Neuronal stem cell (in vitro differentiated cells): ENCODE measurements around the gene SYT8.

ENCODE experiments used
- DNase-seq: peaks from one replicate; pipeline ENCODE4 v3.0.0-alpha.2; 2013; ENCODE audit warnings: low spot score
- H2AFZ ChIP-seq: one replicate; pipeline ENCODE4 v1.6.1; 2013; ENCODE audit warnings: mild to moderate bottlenecking, low read length, inconsistent platforms
- H2AK5ac ChIP-seq: 2 replicates; pipeline ENCODE4 v1.6.1; 2013; ENCODE audit warnings: low read depth, mild to moderate bottlenecking, inconsistent platforms, low read length, moderate library complexity, mixed read lengths
- H2BK120ac ChIP-seq: 2 replicates; pipeline ENCODE4 v1.6.1; 2013; ENCODE audit warnings: low read depth, mild to moderate bottlenecking, inconsistent platforms, low read length, moderate library complexity, mixed read lengths
- H2BK12ac ChIP-seq: one replicate; pipeline ENCODE4 v1.6.1; 2013; ENCODE audit warnings: low read length, inconsistent platforms
- H2BK15ac ChIP-seq: 2 replicates; pipeline ENCODE4 v1.6.1; 2013; ENCODE audit warnings: mild to moderate bottlenecking, low read length, inconsistent platforms, mixed read lengths
- H2BK5ac ChIP-seq: one replicate; pipeline ENCODE4 v1.6.1; 2013; ENCODE audit warnings: inconsistent platforms, mild to moderate bottlenecking, low read length, moderate library complexity
- H3K14ac ChIP-seq: one replicate; pipeline ENCODE4 v1.6.1; 2013; ENCODE audit warnings: low read length, inconsistent platforms
- H3K18ac ChIP-seq: 2 replicates; pipeline ENCODE4 v1.6.1; 2013; ENCODE audit warnings: low read length, inconsistent platforms
- H3K23ac ChIP-seq: 2 replicates; pipeline ENCODE4 v1.6.1; 2013; ENCODE audit warnings: low read depth, mild to moderate bottlenecking, mixed read lengths, low read length, inconsistent platforms; ENCODE audit not compliant: poor library complexity
- H3K27ac ChIP-seq: replicated peaks from 3 replicates; pipeline ENCODE4 v1.5.1; 2013; ENCODE audit warnings: low read length, inconsistent platforms
- H3K27me3 ChIP-seq, 3 experiments: 2 replicates each; pipeline ENCODE4 v1.6.1; 2013; ENCODE audit warnings: low read length in 3 of 3, mild to moderate bottlenecking in 2 of 3, inconsistent platforms in 1 of 3, low read depth in 1 of 3, mixed read lengths in 1 of 3, moderate library complexity in 1 of 3; ENCODE audit not compliant: control insufficient read depth in 3 of 3, insufficient read depth in 3 of 3
- H3K36me3 ChIP-seq, 2 donors: replicated peaks in 1 of 2; 2 replicates each; pipeline ENCODE4 v1.6.1; 2013; ENCODE audit warnings: low read length in 2 of 2; ENCODE audit not compliant: control insufficient read depth in 2 of 2, insufficient read depth in 2 of 2
- H3K4ac ChIP-seq: 2 replicates; pipeline ENCODE4 v1.6.1; 2013; ENCODE audit warnings: inconsistent platforms, mild to moderate bottlenecking, low read length, moderate library complexity
- H3K4me1 ChIP-seq, 2 donors: 1 replicate in 1 of 2; 2 replicates in 1 of 2; pipeline ENCODE4 v1.6.1; 2013; ENCODE audit warnings: low read length in 2 of 2, low read depth in 1 of 2; ENCODE audit not compliant: control insufficient read depth in 2 of 2, insufficient read depth in 1 of 2
- H3K4me2 ChIP-seq: one replicate; pipeline ENCODE4 v1.6.1; 2013; ENCODE audit warnings: mild to moderate bottlenecking, low read length, inconsistent platforms; ENCODE audit not compliant: insufficient read depth, poor library complexity, severe bottlenecking
- H3K4me3 ChIP-seq, 2 donors: 2 replicates each; pipeline ENCODE4 v1.5.1; 2013; ENCODE audit warnings: low read length in 2 of 2, mild to moderate bottlenecking in 2 of 2, inconsistent platforms in 1 of 2, moderate library complexity in 1 of 2
- H3K79me1 ChIP-seq: one replicate; pipeline ENCODE4 v1.6.1; 2013; ENCODE audit warnings: low read depth, mild to moderate bottlenecking, inconsistent platforms, low read length, moderate library complexity
- H3K9ac ChIP-seq: one replicate; pipeline ENCODE4 v1.6.1; 2013; ENCODE audit warnings: mild to moderate bottlenecking, low read depth, low read length, inconsistent platforms; ENCODE audit not compliant: poor library complexity
- H3K9me3 ChIP-seq, 2 donors: replicated peaks in 1 of 2; 2 replicates each; pipeline versions ENCODE3 to v1.6.1; 2013; ENCODE audit warnings: low read length in 2 of 2, mild to moderate bottlenecking in 2 of 2, inconsistent platforms in 1 of 2, low read depth in 1 of 2, mixed read lengths in 1 of 2, moderate library complexity in 1 of 2; ENCODE audit not compliant: control insufficient read depth in 2 of 2, insufficient read depth in 1 of 2
- H4K8ac ChIP-seq: one replicate; pipeline ENCODE4 v1.6.1; 2013; ENCODE audit warnings: low read depth, mild to moderate bottlenecking, inconsistent platforms, low read length, moderate library complexity
- H4K91ac ChIP-seq: one replicate; pipeline ENCODE4 v1.6.1; 2013; ENCODE audit warnings: low read length, low read depth, mild to moderate bottlenecking, inconsistent platforms; ENCODE audit not compliant: poor library complexity
- WGBS, 2 donors: extraction: QIAGEN DNeasy Blood & Tissue Kit; methylation state at CpG; one replicate each; pipeline ENCODE4 v1.1.7; 2013; ENCODE audit warnings: missing lambda C conversion rate in 2 of 2, mixed read lengths in 1 of 2; ENCODE audit not compliant: insufficient read length in 2 of 2, insufficient replicate concordance in 1 of 2; ENCODE audit errors: extremely low coverage in 2 of 2; 5-methylcytosine and 5-hydroxymethylcytosine counted together

The SYT8 gene

DNA sequence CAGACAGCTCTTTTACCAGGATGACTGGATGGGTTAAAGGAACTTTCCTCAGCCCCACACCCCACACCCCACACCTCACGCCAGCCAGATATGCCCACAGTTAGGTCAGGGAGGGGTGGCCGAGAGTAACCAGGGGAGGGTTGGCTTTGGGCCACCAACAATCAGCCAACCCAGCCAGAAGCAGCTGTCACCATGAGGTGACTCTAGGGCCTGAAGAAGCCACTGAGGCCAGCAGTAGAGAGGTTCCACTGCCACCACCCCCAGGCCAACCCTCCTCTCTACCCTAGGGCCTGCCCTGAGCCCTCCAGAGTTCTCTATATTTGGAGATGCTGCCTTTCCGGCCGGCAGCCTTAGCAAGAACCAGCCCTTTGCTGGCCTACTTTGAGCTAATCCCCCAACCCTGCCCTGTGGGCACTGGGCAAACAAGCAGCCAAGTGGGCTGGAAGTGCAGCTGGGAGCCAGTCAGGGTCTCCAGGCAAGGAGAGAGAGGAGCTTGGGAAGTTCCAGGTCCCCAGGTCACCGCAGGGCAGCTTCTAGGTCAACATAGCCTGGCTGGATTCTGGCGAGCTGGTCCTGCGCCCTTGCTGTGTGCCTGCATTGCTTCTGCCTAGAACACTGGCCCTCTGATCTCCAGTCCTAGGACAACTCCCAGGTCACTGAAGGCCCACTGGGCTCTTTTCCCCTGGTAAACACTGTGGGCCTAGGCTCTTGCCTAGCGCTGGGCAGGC, 12.0 kb upstream of the SYT8 start:
- DNase-seq: no peak
- Histone ChIP-seq H3K27ac (no peak overlapping the region), H3K9ac (no peak overlapping the region), H2BK15ac (no peak overlapping the region), H3K36me3 (no peaks in the 10 kb centered on the region), H3K14ac (no peak overlapping the region), H3K79me1 (peaks cover 2% of the 10 kb centered on the region), H3K4me2 (no peak overlapping the region), H2BK12ac (peak overlapping the region; percentile 53), H3K4me1 (no peaks in the 10 kb centered on the region), H3K9me3 (peaks cover 0 to 6% of the 10 kb centered on the region in 2 donors), H3K4ac (no peak overlapping the region), H3K27me3 (peaks cover 0 to 21% (median 0%) of the 10 kb centered on the region in 3 experiments), H2AFZ (no peak overlapping the region), H2BK5ac (peak overlapping the region; percentile 76), H3K23ac (no peak overlapping the region), H4K91ac (no peak overlapping the region), H3K18ac (peak overlapping the region; percentile 52), H4K8ac (no peak overlapping the region), H2AK5ac (peak overlapping the region; percentile 73), H2BK120ac (no peak overlapping the region), H3K4me3 (no peak overlapping the region)
- no CpG with 5 or more reads among the region's 8 CpGs for WGBS, 2 donors

DNA sequence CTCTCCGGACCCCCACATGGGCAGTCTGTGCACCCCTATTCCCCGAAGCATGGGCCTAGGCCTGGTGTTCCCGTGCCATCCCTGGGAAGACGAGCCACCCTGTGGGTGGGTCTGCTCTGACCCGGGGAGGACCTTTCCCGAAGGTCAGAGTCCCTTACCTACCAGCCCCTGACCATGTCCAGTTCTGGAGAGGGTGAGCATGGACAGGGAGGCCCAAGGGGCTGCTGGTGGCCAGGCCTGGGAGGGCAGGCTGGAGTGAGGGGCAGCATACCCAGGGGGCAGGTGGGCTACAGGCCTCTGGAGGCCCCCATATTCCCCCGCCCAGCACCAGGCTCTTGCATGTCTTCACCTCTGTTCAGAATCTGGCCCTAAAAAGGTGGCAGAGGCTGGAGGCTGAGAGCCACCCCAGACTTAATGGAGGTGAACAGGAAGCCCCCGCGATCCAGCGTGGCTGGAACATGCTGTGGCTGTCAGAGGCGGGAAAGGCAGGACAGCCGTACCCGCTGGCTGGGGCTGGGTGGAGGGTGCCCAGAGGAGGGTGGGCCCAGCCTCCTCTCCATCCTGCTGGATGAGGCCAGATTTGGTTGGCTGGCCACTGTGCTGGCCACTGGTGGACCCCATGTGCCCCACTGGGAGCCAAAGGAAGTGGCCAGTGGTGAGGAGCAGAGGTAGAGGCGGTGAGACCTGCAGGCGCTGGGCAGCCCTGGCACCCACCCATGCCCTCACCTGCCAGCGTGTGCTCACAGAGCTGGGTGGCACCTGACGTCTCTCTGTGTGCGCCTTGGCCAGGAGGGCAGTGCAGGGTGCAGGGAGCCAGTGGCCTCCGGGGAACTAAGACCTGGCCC, 11.2 kb upstream of the SYT8 start:
- H2BK15ac ChIP-seq: peak overlapping the region; percentile 90
- no peak for DNase-seq
- no peak overlapping the region for H3K27ac ChIP-seq
- no peak overlapping the region for H2AFZ ChIP-seq
- WGBS, 2 donors: no CpG with 5 or more reads among the region's 19 CpGs
- H3K27me3 ChIP-seq: peaks cover 0 to 28% (median 0%) of the 10 kb centered on the region in 3 experiments
- H4K8ac ChIP-seq: no peak overlapping the region
- H3K36me3 ChIP-seq: no peaks in the 10 kb centered on the region
- peak overlapping the region; percentile 76 for H2BK5ac ChIP-seq
- H3K14ac ChIP-seq: peak overlapping the region; percentile 61
- peak overlapping the region; percentile 77 for H3K23ac ChIP-seq
- H3K18ac ChIP-seq: peak overlapping the region; percentile 77
- H3K9ac ChIP-seq: peak overlapping the region; percentile 30
- H2AK5ac ChIP-seq: peak overlapping the region; percentile 73
- H3K4ac ChIP-seq: peak overlapping the region; percentile 8
- peaks cover 0 to 6% of the 10 kb centered on the region in 2 donors for H3K9me3 ChIP-seq
- H2BK120ac ChIP-seq: peak overlapping the region; percentile 30
- peaks cover 2% of the 10 kb centered on the region for H3K79me1 ChIP-seq
- H3K4me3 ChIP-seq: no peak overlapping the region
- peak overlapping the region; percentile 58 for H2BK12ac ChIP-seq
- peak overlapping the region; percentile 87 for H4K91ac ChIP-seq
- H3K4me1 ChIP-seq: no peaks in the 10 kb centered on the region
- H3K4me2 ChIP-seq: no peak overlapping the region

DNA sequence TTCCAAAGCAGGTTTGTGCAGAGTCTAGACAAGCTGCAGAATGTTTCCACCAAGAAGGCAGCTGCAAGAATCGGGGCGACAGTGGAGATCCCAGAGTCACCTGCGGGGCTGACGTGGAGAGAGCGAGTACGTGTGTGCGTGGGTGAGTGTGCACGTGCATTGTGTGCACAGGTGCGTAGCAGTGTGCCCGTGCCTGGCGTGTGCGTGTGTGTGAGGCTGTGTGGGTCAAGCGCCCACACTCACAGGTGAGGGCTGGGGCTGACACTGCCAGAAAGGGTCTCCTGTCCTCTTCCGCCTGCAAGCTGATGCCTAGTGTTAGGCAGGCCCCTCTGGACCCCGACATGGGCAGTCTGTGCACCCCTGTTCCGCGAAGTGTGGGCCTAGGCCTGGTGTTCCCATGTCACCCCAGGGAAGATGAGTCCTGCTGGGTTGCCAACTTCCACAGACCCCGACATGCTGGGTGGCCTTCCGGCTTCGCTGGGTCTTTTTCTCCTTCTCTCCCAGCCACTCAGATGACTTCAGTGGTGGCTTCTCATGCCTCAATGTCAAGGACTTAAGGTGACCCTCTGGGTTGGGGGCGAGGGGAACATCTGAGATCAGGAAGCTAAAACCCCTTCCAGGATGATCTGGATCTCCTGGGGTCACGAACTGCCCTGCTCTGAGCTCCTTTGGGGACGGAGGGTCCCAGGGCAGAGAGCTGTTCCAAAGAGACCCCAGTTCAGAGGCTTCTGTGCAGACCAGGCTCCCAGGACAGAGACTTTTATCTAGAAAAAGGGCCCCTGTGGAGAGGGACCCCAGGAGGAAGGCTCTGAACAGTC, 10.4 kb upstream of the SYT8 start:
- H3K4me2 ChIP-seq: no peak overlapping the region
- peak overlapping the region; percentile 77 for H3K23ac ChIP-seq
- no peaks in the 10 kb centered on the region for H3K9me3 ChIP-seq
- peaks cover 2% of the 10 kb centered on the region for H3K79me1 ChIP-seq
- H3K4me3 ChIP-seq: no peak overlapping the region
- no peak overlapping the region for H2BK5ac ChIP-seq
- H3K4me1 ChIP-seq: no peaks in the 10 kb centered on the region
- no peak overlapping the region for H4K8ac ChIP-seq
- peak overlapping the region; percentile 90 for H2BK15ac ChIP-seq
- H3K27ac ChIP-seq: no peak overlapping the region
- peaks cover 0 to 36% (median 0%) of the 10 kb centered on the region in 3 experiments for H3K27me3 ChIP-seq
- peak overlapping the region; percentile 67 for H3K18ac ChIP-seq
- peak overlapping the region; percentile 73 for H2AK5ac ChIP-seq
- H3K36me3 ChIP-seq: no peaks in the 10 kb centered on the region
- peak overlapping the region; percentile 61 for H3K14ac ChIP-seq
- H3K4ac ChIP-seq: peak overlapping the region; percentile 8
- peak overlapping the region; percentile 30 for H2BK120ac ChIP-seq
- peak overlapping the region; percentile 53 for H3K9ac ChIP-seq
- peak overlapping the region; percentile 87 for H4K91ac ChIP-seq
- no CpG with 5 or more reads among the region's 23 CpGs for WGBS, 2 donors
- no peak for DNase-seq
- peak overlapping the region; percentile 33 for H2BK12ac ChIP-seq
- peak overlapping the region; percentile 79 for H2AFZ ChIP-seq
